GM18526 (cell line): ENCODE measurements around the gene SIGMAR1.

Experiments used
- POLR2A ChIP-seq: IDR thresholded peaks from 3 replicates; pipeline ENCODE4 v1.6.1; 2011; ENCODE audit not compliant: insufficient read length; ENCODE audit errors: extremely low read depth

Gene SIGMAR1

DNA sequence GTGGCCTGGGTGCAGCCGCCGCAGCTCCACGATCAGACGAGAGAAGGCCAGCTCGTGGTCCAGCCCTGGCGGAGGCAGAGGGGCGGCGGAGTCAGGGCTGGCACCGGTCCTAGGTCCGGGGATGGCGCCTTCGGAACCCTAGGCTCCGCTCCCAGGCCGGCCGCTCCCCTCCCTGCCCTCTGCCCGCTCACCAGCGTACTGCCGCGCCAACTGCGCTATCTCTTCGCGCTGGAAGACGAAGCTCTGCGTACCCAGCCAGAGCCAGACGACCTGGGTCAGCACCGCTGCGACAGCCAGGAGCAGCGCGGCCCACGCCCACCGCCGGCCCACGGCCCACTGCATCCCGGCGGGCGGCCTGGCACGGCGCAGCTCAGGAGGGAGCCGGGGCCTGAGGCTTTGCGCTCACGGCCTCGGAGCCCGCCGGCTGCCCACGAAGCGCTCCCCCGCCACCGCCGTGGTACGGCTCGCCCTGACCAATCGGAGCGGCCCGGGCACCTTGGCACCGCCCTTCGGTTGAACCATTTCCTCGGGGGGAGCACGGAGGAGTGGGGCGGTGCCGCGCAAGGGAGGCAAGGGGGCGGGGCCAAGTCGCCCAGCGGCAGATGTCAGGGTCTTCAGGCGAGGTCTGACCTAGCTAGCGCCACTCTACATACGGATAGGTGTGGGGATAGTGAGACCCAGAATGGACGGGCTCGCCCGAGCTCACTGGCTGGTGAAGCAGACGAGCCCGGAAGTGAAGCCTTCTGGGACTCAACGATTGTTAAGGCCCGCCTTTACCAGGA lies at the start of gene SIGMAR1:
Gene SIGMAR1, minus strand, starts transcription at position 432 of the 782 bp plus-strand sequence. Its CDS starts 90 bp downstream, at position 342.
- TF ChIP-seq POLR2A, result peak; percentile 70

DNA sequence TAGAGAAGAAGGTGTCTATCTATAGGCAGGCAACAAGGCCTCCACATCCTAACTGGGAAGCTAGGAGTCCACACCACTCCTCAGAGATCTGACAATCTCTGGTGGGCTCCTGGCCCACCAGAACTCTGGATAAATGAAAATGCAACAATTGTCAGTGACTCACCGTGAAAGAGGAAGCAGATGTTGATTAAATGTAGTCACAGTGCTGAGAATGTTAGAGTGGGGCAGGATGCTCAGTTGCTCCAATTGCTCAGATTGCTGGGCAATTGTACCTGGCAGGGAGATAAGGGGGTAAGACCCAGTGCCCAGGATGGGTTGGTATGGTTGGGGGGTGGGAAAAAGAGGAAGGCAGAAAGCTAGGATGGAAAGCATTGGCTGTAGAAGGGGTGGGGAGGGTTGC lies 49.1 kb upstream of the SIGMAR1 start:
- TF ChIP-seq POLR2A, result no peak

DNA sequence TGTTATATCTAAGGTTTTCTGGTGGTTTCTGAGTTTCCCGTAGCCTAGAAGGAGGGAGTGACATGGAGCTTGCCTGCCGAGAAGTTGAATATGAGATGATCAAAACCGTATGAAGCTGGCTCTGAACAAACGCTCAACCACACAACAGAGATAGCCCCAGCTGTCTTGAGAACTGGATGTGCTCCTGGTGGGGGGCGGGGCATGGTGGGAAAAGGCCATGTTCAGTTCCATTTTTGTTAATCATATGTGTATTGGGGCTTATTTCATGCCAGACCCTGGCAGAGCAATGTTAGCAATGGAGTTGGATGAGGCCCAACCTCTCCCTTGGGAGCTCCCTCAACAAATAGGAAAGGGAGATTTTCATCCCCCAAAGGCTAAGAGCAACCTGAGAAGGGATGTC lies 48.6 kb upstream of the SIGMAR1 start:
- no peak for TF ChIP-seq POLR2A

DNA sequence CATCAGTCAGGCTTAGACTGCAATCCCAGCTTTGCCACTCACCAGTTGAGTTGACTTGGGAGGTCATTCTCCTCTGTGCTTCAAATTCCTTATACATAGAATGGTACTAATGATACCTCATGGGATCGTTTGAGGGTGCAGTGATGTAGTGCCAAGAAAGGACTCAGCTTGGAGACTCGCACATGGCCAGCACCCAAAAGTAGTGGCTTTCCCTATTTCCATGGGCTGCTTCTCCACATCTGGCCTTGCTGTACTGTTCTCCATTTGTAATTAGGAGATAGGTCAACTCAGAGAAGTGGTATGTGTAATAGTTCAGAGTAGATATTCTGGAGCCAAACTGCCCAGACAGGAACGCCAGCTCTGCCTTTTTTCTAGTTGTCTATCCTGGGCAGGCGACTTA lies 48.0 kb upstream of the SIGMAR1 start:
- TF ChIP-seq POLR2A, result no peak

DNA sequence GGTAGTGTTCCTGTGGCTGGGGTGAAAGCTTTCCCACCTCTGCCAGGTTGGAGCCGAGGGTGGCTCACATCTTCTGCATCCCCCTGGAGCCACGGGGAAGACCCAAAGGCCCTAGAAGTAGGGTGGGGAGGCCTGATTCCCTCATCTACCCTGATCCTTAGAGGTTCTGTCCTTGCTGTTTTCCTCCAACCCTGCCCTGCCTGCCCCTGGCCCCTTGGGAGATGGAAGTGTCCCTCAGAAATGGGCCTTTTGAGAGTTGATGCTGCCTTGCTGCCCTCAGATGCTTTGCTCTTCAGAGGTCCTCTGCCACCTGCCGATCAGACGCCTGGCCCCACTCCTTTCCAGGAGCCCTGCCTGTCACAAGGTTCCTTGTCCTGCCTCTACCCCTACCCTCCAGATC lies 47.2 kb upstream of the SIGMAR1 start:
- TF ChIP-seq POLR2A, result no peak

DNA sequence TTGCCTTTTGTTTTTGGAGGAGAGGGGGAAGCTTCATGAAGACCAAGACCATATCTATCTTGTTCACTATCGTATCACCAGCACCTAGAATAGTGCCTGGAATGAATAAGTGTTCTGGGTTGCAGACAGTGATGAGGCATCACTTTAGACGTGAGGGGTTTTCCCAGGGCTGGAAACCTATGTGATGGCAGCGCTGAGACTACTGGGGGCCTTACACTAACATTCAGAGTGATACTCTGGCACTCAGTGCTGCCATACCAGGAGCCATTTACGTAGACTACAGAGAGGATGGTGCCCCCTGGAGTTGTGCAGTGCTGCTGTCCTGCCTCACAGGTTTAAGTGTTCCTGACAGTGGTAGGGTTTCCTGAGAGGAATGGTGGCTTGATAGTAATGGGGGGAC lies 46.6 kb upstream of the SIGMAR1 start:
- no peak for TF ChIP-seq POLR2A

DNA sequence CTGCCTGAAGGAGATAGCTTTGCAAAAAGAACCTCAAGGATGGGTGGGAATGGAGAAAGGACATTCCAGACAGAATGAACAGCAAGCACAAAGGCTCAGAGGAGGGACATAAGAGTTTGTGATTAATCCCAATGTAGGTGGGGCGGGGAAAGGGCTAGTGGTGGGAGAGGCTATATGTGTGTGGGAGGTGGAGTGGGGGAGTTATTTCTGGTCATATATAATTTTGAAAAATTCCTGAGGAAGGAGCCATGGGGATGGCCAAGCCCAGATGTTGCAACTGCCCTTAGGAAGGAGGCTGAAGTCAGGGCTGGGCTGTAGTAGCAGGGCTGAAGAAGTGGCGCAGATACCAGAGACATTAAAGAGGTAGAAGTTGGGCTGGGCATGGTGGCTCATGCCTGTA lies 38.3 kb upstream of the SIGMAR1 start:
- TF ChIP-seq POLR2A, result no peak

DNA sequence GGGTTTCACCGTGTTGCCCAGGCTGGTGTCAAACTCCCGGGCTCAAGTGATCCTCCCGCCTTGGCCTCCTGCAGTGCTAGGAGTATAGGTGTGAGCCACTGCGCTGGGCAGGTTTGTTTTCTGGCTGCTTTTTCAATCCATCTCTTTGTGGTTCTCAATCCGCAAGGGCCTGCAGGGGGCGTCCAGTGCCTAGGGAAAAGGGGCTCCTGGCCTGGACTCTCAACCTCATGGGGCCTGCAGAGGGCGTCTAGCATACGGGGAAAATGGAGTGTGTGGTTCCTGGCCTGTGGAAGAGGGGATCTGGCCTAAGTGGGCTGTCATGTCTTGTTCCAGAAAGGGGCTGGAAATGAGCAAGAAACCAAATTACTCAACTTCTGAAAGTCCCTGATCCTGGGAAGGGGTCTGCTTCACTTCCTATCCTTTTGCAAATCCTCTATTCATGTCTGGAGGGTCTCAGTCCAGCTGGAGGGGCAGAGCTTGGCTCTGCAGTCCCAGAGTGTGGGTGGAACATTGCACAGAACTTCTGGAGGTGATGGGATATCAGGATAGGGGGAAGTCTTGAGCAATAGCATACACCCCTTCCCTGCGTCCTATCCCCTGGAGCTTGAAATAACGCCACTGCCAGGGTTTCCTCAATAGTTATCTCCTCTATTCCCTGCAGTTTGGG lies 37.6 kb upstream of the SIGMAR1 start:
- TF ChIP-seq POLR2A, result no peak

DNA sequence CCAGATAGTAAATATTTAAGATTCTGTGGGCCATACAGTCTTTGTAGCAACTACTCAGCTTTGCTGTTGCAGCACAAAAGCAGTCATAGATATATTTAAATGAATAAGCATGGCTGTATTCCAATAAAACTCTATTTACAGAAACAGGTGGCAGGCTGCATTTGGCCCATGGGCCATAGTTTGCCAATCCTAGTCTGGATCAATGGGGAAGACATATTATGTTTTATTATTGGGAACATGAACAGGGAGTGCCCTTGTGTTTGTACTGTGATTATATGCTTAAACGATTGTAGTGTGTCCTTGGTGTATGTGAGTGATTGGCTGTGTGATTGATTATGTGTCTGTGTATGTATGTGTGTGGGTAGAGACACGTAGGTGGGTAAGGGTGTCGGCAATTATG lies 36.9 kb upstream of the SIGMAR1 start:
- TF ChIP-seq POLR2A, result no peak

DNA sequence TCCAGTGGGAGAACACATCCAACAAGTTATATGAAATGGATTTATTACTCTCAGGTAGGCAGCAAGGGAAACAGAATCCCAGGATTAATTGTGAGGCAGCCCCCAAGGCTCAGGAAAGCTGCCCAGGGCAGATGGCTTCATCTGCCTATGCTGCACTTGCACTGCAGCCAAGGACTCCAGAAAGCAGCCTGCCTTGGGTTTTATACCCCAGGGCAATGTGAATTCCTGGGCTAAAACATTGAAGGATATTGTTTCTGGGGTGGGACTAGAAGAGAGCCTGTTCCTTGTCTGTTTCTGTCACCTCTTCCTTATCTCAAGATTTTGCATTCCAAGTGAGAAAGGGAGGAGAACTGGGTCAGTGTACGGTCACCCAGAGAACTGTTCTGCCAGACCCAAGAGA lies 33.7 kb upstream of the SIGMAR1 start:
- TF ChIP-seq POLR2A, result no peak

DNA sequence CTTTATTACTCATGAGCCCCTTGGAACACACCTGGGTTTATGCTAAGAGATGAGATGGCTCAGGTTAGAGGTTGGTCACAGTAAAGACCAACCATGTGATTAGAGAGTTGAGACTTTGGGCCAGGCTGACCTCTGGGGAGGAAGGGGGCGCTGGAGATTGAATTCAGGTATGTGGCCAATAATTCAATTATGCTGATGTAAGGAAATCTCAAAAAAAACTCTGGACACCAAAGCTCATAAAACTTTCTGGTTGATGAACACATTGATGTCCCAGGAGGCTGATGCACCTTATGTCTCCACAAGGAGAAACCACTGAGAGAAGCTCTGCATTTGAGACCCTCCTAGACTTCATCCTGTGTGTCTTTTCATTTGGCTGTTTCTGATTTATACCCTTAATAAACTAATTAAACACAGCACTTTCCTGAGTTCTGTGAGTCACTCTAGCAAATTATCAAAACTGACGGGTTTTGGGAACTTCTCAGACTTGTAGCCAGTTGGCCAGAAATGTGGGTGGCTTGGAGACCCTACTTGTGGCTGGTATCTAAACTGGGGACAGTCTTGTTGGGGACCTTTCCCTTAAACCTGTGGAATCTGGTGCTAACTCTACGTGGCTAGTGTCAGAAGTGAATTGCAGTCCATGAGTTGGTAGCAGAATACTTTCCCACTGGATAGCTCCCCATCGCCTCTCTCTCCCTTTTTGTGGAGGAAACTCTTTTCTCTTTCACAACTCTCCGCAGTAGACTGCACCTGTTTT lies 32.4 kb upstream of the SIGMAR1 start:
- TF ChIP-seq POLR2A, result no peak

DNA sequence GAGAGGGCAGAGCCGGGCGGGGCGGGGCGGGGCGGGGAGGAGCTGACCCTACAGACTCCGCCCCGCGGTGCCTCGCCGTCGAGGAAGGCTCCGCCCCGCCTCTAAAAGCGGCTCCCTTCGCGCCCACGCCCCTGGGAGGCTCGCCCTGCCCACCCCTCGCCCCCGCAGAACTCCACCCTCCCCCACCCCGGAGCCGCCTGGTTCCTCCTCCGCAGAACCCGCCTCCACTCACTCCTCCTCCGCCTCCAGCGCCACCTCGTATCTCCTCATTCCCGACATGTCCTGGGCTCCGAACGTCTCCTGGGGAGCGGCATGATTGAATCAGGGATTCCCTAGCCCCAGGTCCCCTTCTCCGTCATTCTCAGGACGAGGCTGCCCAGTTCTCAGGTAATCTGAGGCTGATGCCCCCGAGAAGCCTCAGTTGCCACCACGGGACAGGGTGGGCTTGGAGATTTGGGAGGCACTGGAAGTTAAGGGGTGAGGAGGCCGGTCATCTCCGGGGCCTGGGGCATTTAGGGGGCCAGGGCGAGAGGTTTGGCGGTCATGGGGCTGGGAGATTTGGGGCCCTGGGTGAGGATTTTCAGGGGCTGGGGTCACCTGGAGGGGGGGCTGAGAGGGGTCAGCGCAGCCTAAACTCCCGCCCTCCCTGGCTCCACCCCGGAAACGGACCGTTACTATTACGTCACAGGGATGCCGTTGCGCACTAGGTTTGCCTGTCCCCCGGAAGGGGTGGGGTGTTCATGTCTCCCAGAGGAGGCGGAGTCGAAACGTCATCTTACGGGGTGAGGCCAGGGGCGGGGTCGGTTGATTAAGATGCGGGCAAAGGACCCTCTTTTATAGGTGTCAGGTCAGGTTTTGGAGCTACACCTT lies 28.0 kb upstream of the SIGMAR1 start:
- TF ChIP-seq POLR2A, result no peak

DNA sequence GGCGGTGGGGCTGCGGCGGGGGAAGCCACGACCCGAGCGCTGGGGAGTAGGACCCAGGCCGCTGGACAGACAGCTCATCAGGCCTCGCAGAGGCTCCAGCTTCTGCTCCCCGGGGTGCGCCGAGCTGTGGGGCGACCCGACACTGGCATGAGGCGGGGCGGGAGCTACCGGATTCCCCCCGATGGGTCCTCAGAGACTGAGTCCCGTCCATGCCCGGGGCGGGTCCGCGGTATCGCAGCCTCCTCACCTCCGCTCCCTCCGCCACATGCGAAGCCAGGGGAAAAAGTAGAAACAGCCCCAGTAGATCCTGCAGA lies 27.4 kb upstream of the SIGMAR1 start:
- TF ChIP-seq POLR2A, result no peak

DNA sequence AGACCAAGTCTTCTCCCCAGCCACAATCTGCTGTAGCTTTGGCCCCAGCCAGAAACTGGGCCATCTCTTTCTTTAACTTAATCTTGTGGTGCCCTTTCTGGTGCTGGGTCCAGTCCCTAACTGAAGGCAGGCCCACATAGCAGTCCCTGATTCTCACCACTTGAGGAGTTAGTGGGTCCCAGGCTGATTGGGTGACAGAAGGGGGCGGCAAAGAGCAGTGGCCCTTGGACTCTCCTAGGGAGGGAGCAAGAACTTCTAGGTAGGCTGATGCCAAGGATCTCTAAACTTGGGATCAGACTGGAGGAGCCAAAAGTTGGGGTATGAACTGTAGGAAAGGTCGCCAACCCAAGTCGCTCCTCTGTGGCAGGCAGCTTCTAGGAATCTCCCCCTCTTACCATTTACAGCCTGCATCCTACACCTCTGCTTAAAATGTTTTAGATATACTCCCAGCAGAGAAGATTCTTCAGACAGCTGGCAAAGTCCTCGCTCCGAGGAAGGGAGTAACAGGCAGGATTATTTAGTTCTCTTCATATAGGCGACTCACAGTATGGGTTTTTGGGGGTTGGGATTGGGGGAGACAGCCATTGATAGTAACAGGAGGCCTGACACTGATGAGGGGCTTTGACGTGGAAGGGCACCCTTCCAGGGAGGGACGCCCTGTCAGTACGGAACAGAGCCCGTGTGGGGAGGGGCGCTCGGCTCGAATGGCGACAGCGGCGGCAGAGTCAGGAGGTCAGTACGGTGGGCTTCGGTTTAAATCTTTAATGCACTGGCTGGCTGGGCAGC lies 26.9 kb upstream of the SIGMAR1 start:
- no peak for TF ChIP-seq POLR2A

DNA sequence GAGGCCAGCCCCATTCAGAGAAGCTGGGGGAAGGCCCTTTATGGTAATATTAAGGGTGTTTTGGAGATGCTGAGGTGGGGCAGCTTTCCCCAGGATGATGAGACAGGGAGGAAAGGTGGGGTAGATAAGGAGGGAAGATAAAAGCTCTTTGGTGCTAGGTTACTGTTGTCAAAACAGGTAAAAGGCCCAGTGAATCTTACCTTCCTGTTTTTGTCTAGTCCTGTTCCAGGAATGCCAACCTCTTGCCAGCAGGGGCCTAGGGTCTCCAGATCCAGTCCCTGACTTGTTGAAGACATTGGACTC lies 25.7 kb upstream of the SIGMAR1 start:
- no peak for TF ChIP-seq POLR2A
